HepG2 (cell line): ENCODE results near the gene IRF7. TPM values are rescaled to one million over a fixed set of nuclear protein-coding genes. Genes with fewer than 3 reads are reported as not detected.

Experiments
- AKAP8 ChIP-seq: sonication (generic); formaldehyde crosslinking; IDR thresholded peaks from 2 replicates; pipeline ENCODE4 v1.5.1; 2020; ENCODE audit warnings: mild to moderate bottlenecking, missing genetic modification reagents
- CEBPB ChIP-seq: IDR thresholded peaks from 2 replicates; pipeline ENCODE4 v1.6.1; 2011; ENCODE audit warnings: low read depth, low read length, improper control_type of control experiment, borderline replicate concordance
- KAT7 ChIP-seq: IDR thresholded peaks from 2 replicates; pipeline ENCODE4 v1.6.1; 2018; ENCODE audit warnings: borderline replicate concordance, missing compliant biosample characterization
- NFRKB ChIP-seq: fragments of 450-650 bp; IDR thresholded peaks from 2 replicates; pipeline ENCODE4 v1.6.1; 2017
- PHF21A ChIP-seq: sonication (generic); formaldehyde crosslinking; IDR thresholded peaks from 2 replicates; pipeline ENCODE4 v1.5.0; 2020; ENCODE audit warnings: mild to moderate bottlenecking, missing genetic modification reagents
- RBAK ChIP-seq: sonication (generic); formaldehyde crosslinking; IDR thresholded peaks from 2 replicates; pipeline ENCODE4 v1.5.1; 2020; ENCODE audit warnings: mild to moderate bottlenecking, missing genetic modification reagents
- RBM39 ChIP-seq: fragments of 200-400 bp; formaldehyde crosslinking; IDR thresholded peaks from one replicate; pipeline ENCODE4 v1.6.1; 2018; ENCODE audit warnings: antibody characterized with exemption, mild to moderate bottlenecking, low read depth, low read length; ENCODE audit not compliant: poor library complexity, severe bottlenecking
- ZBTB25 ChIP-seq: IDR thresholded peaks from 2 replicates; pipeline ENCODE4 v1.6.1; 2018; ENCODE audit warnings: missing genetic modification reagents
- ZNF251 ChIP-seq: sonication (generic); formaldehyde crosslinking; IDR thresholded peaks from 2 replicates; pipeline ENCODE4 v1.9.0; 2021; ENCODE audit warnings: mild to moderate bottlenecking, missing genetic modification reagents
- ZNF639 ChIP-seq: conservative IDR thresholded peaks from 2 replicates; pipeline ENCODE4 v1.6.1; 2018; ENCODE audit warnings: missing genetic modification reagents
- polyA plus RNA-seq, 8 experiments: library from polyadenylated mRNA; depleted of rRNA in 3 of 8; stranded (reverse) in 7 of 8; unstranded in 1 of 8; fragments of >200 nt; fragmentation: Illumina TruSeq in 4 of 8; extraction: Trizol in 4 of 8; gene quantifications; 2 replicates each; pipeline versions ENCODE4 v1.2.1 to v1.2.3, GENCODE V29; 2011 to 2016; ENCODE audit warnings: low read depth in 4 of 8, missing spikeins in 1 of 8, mixed read lengths in 1 of 8; ENCODE audit not compliant: insufficient read depth in 1 of 8
- total RNA-seq, 5 experiments: library from RNA; depleted of rRNA; stranded (reverse); fragments of >200 nt; fragmentation: Illumina TruSeq; extraction: Trizol; gene quantifications; 2 replicates each; pipeline ENCODE4 v1.2.3, GENCODE V29; 2016; ENCODE audit warnings: low read depth in 1 of 5
- TF ChIP-seq, protein P1 (sequence below), 2 experiments: fragments of 450-650 bp in 1 of 2; sonication (generic) in 1 of 2; formaldehyde crosslinking in 1 of 2; IDR thresholded peaks; 2 replicates each; pipeline versions ENCODE4 v1.6.1 to v1.8.0; 2016 to 2022; ENCODE audit warnings: antibody characterized with exemption in 1 of 2, mild to moderate bottlenecking in 1 of 2, missing genetic modification reagents in 1 of 2
- TF ChIP-seq, protein P2 (sequence below): sonication (generic); formaldehyde crosslinking; IDR thresholded peaks from 2 replicates; pipeline ENCODE4 v1.4.0; 2020; ENCODE audit warnings: missing genetic modification reagents, mild to moderate bottlenecking, borderline replicate concordance

Gene IRF7
- total and polyA plus RNA-seq, 2 of the 13 experiments (the other 11 are each of a cell fraction or from before 2014, with no cell fraction given) = not detected

DNA sequence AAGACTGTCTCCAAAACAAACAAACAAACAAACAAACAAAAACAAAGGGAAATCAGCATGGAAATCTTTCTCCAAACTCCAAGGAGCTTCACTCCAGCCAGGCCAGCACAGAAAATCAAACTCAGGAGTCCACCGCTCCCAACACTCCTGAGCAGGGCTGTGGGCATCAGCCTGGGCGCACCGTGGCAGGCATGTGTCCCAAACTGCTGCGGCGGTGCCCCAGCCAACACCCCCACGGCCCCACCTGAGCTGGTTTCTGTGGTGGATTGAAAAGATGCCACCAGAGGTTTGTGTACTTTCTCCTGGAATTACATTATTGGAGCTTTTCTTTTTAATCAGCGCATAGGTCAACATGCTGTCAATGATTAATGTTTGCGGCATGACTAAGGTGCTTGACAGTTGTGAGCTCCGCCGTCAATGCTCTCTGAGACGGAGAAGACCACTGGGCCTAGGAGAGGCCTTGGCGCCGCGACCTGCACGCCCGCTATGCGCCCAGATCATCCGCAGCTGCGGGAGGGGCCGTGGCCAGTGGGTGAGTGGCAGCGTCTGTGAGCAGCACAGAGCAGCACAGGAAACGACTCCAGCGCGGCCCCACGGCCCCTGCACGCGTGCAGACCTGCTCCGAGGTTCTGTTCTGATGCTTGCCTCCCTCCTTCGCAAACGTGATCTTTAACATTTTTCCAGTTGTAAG lies 39.4 kb upstream of the IRF7 start (continued):
- TF ChIP-seq KAT7 (CRISPR knock-in tag) = no peak
- TF ChIP-seq, protein P1, sequence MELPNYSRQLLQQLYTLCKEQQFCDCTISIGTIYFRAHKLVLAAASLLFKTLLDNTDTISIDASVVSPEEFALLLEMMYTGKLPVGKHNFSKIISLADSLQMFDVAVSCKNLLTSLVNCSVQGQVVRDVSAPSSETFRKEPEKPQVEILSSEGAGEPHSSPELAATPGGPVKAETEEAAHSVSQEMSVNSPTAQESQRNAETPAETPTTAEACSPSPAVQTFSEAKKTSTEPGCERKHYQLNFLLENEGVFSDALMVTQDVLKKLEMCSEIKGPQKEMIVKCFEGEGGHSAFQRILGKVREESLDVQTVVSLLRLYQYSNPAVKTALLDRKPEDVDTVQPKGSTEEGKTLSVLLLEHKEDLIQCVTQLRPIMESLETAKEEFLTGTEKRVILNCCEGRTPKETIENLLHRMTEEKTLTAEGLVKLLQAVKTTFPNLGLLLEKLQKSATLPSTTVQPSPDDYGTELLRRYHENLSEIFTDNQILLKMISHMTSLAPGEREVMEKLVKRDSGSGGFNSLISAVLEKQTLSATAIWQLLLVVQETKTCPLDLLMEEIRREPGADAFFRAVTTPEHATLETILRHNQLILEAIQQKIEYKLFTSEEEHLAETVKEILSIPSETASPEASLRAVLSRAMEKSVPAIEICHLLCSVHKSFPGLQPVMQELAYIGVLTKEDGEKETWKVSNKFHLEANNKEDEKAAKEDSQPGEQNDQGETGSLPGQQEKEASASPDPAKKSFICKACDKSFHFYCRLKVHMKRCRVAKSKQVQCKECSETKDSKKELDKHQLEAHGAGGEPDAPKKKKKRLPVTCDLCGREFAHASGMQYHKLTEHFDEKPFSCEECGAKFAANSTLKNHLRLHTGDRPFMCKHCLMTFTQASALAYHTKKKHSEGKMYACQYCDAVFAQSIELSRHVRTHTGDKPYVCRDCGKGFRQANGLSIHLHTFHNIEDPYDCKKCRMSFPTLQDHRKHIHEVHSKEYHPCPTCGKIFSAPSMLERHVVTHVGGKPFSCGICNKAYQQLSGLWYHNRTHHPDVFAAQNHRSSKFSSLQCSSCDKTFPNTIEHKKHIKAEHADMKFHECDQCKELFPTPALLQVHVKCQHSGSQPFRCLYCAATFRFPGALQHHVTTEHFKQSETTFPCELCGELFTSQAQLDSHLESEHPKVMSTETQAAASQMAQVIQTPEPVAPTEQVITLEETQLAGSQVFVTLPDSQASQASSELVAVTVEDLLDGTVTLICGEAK (IDR thresholded peaks at IDR 0.05) = no peak
- TF ChIP-seq, protein P1 (CRISPR knock-in tag; IDR thresholded peaks at IDR 0.05) = no peak
- no peak for TF ChIP-seq CEBPB
- peak; percentile 20 for TF ChIP-seq RBM39
- TF ChIP-seq ZBTB25 (CRISPR knock-in tag) = no peak
- no peak for TF ChIP-seq NFRKB
- no peak for TF ChIP-seq ZNF639 (CRISPR knock-in tag)
- TF ChIP-seq PHF21A (CRISPR knock-in tag) = 0 out of 2 replicates have a peak, but pooled peaks have one; percentile 22
- TF ChIP-seq ZNF251 (CRISPR knock-in tag) = no peak
- TF ChIP-seq, protein P2, sequence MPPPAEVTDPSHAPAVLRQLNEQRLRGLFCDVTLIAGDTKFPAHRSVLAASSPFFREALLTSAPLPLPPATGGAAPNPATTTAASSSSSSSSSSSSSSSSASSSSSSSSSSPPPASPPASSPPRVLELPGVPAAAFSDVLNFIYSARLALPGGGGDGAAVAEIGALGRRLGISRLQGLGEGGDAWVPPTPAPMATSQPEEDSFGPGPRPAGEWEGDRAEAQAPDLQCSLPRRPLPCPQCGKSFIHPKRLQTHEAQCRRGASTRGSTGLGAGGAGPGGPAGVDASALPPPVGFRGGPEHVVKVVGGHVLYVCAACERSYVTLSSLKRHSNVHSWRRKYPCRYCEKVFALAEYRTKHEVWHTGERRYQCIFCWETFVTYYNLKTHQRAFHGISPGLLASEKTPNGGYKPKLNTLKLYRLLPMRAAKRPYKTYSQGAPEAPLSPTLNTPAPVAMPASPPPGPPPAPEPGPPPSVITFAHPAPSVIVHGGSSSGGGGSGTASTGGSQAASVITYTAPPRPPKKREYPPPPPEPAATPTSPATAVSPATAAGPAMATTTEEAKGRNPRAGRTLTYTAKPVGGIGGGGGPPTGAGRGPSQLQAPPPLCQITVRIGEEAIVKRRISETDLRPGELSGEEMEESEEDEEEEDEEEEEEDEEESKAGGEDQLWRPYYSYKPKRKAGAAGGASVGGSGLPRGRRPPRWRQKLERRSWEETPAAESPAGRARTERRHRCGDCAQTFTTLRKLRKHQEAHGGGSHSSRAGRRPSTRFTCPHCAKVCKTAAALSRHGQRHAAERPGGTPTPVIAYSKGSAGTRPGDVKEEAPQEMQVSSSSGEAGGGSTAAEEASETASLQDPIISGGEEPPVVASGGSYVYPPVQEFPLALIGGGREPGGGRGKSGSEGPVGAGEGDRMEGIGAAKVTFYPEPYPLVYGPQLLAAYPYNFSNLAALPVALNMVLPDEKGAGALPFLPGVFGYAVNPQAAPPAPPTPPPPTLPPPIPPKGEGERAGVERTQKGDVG (CRISPR knock-in tag) = no peak
- TF ChIP-seq AKAP8 (CRISPR knock-in tag) = 0 out of 2 replicates have a peak, but pooled peaks have one; percentile 25
- no peak for TF ChIP-seq RBAK
